K562 (cell line): ENCODE data around the gene ALOX12B. TPM values are rescaled to one million over a fixed set of nuclear protein-coding genes. Genes with fewer than 3 reads are reported as not detected.
A peak's percentile ranks its signal among the peaks of the same experiment; 100 is the strongest.

Source experiments
- CTBP1 ChIP-seq: fragments of 450-650 bp; IDR thresholded peaks from 2 replicates; pipeline ENCODE4 v1.6.1; 2016; ENCODE audit warnings: borderline replicate concordance
- DDX20 ChIP-seq: fragments of 450-650 bp; IDR thresholded peaks from 2 replicates; pipeline ENCODE4 v1.6.1; 2016; ENCODE audit warnings: missing genetic modification characterization, low read depth, mild to moderate bottlenecking, missing compliant biosample characterization, moderate library complexity
- GABPA ChIP-seq: fragments of 200-800 bp; sonication (Bioruptor generic); conservative IDR thresholded peaks from 2 replicates; pipeline ENCODE4 v1.6.1; 2016; ENCODE audit warnings: low read depth, missing genetic modification characterization, missing compliant biosample characterization
- NFIX ChIP-seq: fragments of 250-450 bp; sonication (Bioruptor Pico); IDR thresholded peaks from 2 replicates; pipeline ENCODE4 v1.4.0; 2020; ENCODE audit warnings: low read depth, mild to moderate bottlenecking, moderate library complexity
- RAD21 ChIP-seq, 2 experiments: fragments of 250-450 bp in 1 of 2; fragments of 450-650 bp in 1 of 2; sonication (Bioruptor Pico) in 1 of 2; formaldehyde crosslinking in 1 of 2; IDR thresholded peaks in 1 of 2; conservative IDR thresholded peaks in 1 of 2; 2 replicates each; pipeline versions ENCODE4 v1.4.0 to v1.8.0; 2020 to 2022; ENCODE audit warnings: mild to moderate bottlenecking in 2 of 2, moderate library complexity in 1 of 2
- ZNF785 ChIP-seq: fragments of 250-450 bp; sonication (Bioruptor Pico); IDR thresholded peaks from 2 replicates; pipeline ENCODE4 v1.4.0; 2020; ENCODE audit warnings: mild to moderate bottlenecking
- polyA plus RNA-seq, 8 experiments: library from polyadenylated mRNA; depleted of rRNA in 4 of 8; stranded (reverse) in 5 of 8; unstranded in 3 of 8; fragments of >200 nt; fragmentation: Nextera tagmentation in 2 of 8; fragmentation: Illumina TruSeq in 1 of 8; extraction: Ambion mirVana in 2 of 8; extraction: Trizol in 1 of 8; gene quantifications; 2 replicates each; pipeline versions ENCODE4 v1.2.1 to v1.2.3, GENCODE V29; 2011 to 2014; ENCODE audit warnings: inconsistent platforms in 1 of 8, missing spikeins in 1 of 8
- total RNA-seq, 7 experiments: library from RNA; depleted of rRNA in 6 of 7; stranded (reverse); fragments of >200 nt in 6 of 7; fragmentation: Illumina TruSeq in 2 of 7; extraction: Trizol in 2 of 7; gene quantifications; 2 replicates each; pipeline versions ENCODE4 v1.2.1 to v1.2.3, GENCODE V29; 2011 to 2021; ENCODE audit warnings: low replicate concordance in 1 of 7
- TF ChIP-seq, protein P1 (sequence below): sonication (generic); formaldehyde crosslinking; IDR thresholded peaks from 2 replicates; pipeline ENCODE4 v1.8.0; 2022; ENCODE audit warnings: missing genetic modification reagents, mild to moderate bottlenecking, borderline replicate concordance
- TF ChIP-seq, protein P2 (sequence below), 3 experiments: fragments of 200-800 bp in 1 of 3; fragments of 250-450 bp in 1 of 3; fragments of 450-650 bp in 1 of 3; sonication (Bioruptor Pico) in 1 of 3; sonication (Bioruptor generic) in 1 of 3; formaldehyde crosslinking in 1 of 3; IDR thresholded peaks; 2 replicates each; pipeline versions ENCODE4 v1.6.1 to v1.8.0; 2016 to 2022; ENCODE audit warnings: mild to moderate bottlenecking in 2 of 3, missing genetic modification characterization in 2 of 3, missing compliant biosample characterization in 1 of 3, moderate library complexity in 1 of 3
- TF ChIP-seq, protein P3 (sequence below), 2 experiments: fragments of 450-650 bp; formaldehyde crosslinking in 1 of 2; IDR thresholded peaks; 2 replicates each; pipeline versions ENCODE4 v1.4.0 to v1.6.1; 2014 to 2020; ENCODE audit warnings: mild to moderate bottlenecking in 2 of 2, borderline replicate concordance in 1 of 2, low read depth in 1 of 2
- TF ChIP-seq, protein P4 (sequence below): fragments of 450-650 bp; IDR thresholded peaks from 2 replicates; pipeline ENCODE4 v1.6.1; 2016; ENCODE audit warnings: antibody characterized with exemption

The ALOX12B gene
- total and polyA plus RNA-seq, 9 of the 15 experiments (the other 6 are each of a cell fraction or from before 2014, with no cell fraction given), result not detected

DNA sequence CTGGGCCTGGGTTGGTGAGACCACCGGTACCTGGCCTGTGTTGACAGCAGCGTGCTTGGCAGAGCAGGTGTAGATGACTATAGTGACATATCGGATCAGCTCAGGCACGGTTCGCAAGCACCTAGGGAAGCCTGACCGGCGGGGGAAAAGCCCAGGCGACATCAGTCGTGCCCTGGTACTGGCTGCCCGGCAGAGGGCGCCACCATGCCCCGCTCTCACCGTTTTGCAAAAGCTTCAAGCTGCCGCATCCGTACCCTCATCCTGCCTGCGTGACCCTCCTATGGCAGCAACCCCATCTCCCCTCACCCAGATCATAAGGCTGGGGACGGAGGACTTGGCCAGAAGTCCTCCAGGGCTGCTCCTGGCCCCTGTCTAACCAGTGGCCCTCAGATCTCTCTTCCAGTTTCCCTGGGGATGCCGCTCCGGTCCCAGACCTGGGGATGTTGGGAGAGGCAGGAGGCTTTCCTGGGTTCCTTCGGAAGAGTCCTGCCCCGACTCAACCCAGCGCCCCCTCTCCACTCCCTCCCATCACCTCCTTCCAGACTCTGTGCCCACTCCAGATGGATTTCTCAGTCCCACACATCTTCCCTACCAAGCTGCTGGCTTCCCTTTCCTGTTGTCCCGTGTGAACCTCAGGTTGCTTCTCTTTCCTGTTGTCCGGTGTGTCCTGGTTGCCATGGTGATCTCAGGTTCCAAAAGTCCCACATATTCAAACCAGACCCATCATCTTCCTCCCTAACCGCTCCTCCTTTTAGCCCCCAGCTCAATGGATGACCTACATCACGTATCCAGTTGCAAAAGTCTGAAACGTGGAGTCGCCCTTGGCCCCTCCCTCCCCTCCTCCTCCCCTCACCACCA lies 13.7 kb downstream of the ALOX12B start (continued):
- TF ChIP-seq, protein P1, sequence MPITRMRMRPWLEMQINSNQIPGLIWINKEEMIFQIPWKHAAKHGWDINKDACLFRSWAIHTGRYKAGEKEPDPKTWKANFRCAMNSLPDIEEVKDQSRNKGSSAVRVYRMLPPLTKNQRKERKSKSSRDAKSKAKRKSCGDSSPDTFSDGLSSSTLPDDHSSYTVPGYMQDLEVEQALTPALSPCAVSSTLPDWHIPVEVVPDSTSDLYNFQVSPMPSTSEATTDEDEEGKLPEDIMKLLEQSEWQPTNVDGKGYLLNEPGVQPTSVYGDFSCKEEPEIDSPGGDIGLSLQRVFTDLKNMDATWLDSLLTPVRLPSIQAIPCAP (CRISPR knock-in tag), result no peak
- TF ChIP-seq, protein P2, sequence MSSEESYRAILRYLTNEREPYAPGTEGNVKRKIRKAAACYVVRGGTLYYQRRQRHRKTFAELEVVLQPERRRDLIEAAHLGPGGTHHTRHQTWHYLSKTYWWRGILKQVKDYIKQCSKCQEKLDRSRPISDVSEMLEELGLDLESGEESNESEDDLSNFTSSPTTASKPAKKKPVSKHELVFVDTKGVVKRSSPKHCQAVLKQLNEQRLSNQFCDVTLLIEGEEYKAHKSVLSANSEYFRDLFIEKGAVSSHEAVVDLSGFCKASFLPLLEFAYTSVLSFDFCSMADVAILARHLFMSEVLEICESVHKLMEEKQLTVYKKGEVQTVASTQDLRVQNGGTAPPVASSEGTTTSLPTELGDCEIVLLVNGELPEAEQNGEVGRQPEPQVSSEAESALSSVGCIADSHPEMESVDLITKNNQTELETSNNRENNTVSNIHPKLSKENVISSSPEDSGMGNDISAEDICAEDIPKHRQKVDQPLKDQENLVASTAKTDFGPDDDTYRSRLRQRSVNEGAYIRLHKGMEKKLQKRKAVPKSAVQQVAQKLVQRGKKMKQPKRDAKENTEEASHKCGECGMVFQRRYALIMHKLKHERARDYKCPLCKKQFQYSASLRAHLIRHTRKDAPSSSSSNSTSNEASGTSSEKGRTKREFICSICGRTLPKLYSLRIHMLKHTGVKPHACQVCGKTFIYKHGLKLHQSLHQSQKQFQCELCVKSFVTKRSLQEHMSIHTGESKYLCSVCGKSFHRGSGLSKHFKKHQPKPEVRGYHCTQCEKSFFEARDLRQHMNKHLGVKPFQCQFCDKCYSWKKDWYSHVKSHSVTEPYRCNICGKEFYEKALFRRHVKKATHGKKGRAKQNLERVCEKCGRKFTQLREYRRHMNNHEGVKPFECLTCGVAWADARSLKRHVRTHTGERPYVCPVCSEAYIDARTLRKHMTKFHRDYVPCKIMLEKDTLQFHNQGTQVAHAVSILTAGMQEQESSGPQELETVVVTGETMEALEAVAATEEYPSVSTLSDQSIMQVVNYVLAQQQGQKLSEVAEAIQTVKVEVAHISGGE (CRISPR knock-in tag; IDR thresholded peaks at IDR 0.05), result no peak
- TF ChIP-seq, protein P3, sequence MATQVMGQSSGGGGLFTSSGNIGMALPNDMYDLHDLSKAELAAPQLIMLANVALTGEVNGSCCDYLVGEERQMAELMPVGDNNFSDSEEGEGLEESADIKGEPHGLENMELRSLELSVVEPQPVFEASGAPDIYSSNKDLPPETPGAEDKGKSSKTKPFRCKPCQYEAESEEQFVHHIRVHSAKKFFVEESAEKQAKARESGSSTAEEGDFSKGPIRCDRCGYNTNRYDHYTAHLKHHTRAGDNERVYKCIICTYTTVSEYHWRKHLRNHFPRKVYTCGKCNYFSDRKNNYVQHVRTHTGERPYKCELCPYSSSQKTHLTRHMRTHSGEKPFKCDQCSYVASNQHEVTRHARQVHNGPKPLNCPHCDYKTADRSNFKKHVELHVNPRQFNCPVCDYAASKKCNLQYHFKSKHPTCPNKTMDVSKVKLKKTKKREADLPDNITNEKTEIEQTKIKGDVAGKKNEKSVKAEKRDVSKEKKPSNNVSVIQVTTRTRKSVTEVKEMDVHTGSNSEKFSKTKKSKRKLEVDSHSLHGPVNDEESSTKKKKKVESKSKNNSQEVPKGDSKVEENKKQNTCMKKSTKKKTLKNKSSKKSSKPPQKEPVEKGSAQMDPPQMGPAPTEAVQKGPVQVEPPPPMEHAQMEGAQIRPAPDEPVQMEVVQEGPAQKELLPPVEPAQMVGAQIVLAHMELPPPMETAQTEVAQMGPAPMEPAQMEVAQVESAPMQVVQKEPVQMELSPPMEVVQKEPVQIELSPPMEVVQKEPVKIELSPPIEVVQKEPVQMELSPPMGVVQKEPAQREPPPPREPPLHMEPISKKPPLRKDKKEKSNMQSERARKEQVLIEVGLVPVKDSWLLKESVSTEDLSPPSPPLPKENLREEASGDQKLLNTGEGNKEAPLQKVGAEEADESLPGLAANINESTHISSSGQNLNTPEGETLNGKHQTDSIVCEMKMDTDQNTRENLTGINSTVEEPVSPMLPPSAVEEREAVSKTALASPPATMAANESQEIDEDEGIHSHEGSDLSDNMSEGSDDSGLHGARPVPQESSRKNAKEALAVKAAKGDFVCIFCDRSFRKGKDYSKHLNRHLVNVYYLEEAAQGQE (IDR thresholded peaks at IDR 0.05; ENCODE audit: borderline replicate concordance), result 0 out of 2 replicates have a peak, but pooled peaks have one; percentile 37
- TF ChIP-seq, protein P3 (CRISPR knock-in tag; IDR thresholded peaks at IDR 0.05; ENCODE audit: low read depth), result no peak
- TF ChIP-seq ZNF785 (no peak), DDX20 (tag) (no peak), RAD21 (CRISPR knock-in tag; conservative IDR thresholded peaks at IDR 0.05 in 1 of 2, IDR thresholded peaks at IDR 0.05 in 1 of 2) (peak in 1 of 2 experiments; percentile 58; a peak in 3 of 4 replicates), NFIX (no peak), CTBP1 (0 out of 2 replicates have a peak, but pooled peaks have one; percentile 28), GABPA (tag) (no peak)
- TF ChIP-seq, protein P4, sequence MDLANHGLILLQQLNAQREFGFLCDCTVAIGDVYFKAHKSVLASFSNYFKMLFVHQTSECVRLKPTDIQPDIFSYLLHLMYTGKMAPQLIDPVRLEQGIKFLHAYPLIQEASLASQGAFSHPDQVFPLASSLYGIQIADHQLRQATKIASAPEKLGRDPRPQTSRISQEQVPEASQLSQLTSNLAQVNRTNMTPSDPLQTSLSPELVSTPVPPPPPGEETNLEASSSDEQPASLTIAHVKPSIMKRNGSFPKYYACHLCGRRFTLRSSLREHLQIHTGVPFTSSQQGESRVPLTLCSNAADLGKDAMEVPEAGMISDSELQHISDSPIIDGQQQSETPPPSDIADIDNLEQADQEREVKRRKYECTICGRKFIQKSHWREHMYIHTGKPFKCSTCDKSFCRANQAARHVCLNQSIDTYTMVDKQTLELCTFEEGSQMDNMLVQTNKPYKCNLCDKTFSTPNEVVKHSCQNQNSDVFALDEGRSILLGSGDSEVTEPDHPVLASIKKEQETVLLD, result no peak
